Glomerular visceral epithelial cell (primary cell): ENCODE measurements around the gene NOL11.
"Not testable (repeated sequence)": the region's sequence is repeated elsewhere in the genome, so short reads cannot be mapped to it uniquely, and the experiment has no call there.

Experiments used
- DNase-seq: peaks from one replicate; pipeline ENCODE4 v3.0.0-alpha.2; 2016; ENCODE audit errors: extremely low spot score

The NOL11 gene

GRCh38 chr17:67708378-67708777 lies 9.4 kb upstream of the NOL11 start:
- no peak for DNase-seq

- no peak for DNase-seq
Measured at GRCh38 chr17:67711916-67712315, 5.8 kb upstream of the NOL11 start.

DNA sequence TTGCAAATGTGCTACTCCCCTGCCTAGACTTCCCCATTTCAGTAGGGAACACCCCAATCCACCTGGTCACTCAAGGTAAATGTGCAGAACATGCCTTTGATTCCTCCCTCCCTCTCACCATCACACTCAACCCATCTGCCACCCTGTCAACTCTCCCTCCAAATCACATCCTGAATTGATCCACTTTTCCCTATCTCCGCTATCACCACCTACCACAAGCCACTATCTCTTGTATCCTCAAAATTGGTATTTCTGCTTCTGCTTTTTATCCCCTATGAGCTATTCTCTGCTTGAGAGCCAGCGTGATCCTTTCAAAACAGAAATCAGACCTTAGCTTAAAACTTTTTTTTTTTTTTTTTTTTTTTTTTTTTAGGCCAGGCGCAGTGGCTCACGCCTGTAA lies 5.4 kb upstream of the NOL11 start:
- no peak for DNase-seq

DNA sequence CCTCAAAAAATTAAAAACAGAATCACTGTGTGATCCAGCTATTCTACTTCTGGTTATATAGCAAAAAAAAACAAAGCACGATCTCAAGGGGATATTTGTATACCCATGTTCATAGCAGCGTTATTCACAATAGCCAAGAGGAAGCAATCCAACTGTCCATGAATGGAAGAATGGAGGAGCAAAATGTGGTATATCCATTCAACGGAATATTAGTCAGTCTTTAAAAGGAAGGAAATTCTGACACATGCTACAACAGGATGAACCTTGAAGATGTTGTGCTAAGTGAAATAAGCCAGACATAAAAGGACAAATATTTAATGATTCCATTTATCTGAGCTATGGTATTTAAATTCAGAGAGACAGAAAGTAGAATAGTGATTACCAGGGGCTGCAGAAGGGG lies 4.6 kb upstream of the NOL11 start:
- no peak for DNase-seq

- DNase-seq = no peak
Measured at GRCh38 chr17:67716405-67716798, 1.3 kb upstream of the NOL11 start.

DNA sequence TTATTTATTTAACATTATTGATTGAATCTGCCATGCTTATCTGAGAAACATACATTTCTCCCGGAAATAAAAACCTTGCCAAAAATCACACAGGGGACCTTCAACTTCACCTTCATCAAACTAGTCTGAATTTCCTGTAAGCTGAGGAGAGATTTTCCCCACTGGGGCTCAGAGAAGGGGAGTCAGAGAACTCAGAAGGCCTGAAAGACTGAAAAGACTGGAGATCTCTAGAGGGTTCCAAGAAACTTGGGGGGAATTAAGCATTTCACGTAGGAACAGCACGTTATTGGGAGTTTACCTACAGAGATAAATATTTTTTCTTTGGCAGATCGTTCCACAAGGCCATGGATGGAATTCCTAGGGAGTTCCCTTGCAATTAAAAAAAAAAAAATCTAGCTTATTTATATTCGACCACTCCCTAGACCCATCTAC lies 528 bp upstream of the NOL11 start:
- no peak for DNase-seq

- DNase-seq = peak; percentile 46
Measured at GRCh38 chr17:67718325-67718941, 697 bp downstream of the NOL11 start.

DNA sequence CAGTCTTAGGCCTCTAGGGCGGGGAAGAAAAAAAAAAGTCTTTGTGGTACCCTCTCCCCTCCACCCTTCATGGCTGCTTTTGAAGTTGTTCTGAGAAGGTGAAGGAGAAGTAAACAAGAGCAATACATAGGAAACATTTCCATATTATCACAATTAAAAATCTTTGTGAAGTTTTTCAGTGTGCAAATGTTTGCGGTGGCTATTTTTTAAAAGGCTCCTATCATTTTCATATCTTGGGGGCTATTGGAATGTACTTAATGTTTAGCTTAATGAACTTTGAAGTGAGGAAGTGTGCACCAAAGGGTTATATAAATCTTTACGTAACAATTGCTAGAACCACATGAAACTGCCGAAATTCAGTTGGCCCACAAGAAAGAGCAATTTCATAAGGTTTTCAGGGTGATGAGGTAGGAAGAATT lies 7.6 kb downstream of the NOL11 start:
- no peak for DNase-seq

DNA sequence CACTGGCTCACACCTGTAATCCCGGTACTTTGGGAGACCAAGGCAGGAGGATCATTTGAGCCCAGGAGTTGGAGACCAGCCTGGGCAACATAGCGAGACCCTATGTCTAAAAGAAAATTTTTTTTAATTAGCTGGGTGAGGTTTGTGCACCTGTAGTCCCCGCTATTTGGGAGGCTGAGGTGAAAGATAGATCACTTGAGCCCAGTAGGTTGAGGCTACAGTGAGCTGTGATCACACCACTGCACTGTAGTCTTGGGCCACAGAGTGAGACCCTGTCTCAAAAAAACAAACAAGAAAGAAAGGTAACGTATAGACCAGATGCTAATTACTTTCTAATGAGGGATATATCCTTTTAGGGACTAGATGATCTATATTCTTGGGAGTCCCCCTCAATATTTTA lies 8.1 kb downstream of the NOL11 start:
- no peak for DNase-seq

- not testable (repeated sequence) for DNase-seq
Measured at GRCh38 chr17:67727152-67728039, 9.7 kb downstream of the NOL11 start.

GRCh38 chr17:67729903-67730302 lies 12.2 kb downstream of the NOL11 start:
- DNase-seq = no peak

DNA sequence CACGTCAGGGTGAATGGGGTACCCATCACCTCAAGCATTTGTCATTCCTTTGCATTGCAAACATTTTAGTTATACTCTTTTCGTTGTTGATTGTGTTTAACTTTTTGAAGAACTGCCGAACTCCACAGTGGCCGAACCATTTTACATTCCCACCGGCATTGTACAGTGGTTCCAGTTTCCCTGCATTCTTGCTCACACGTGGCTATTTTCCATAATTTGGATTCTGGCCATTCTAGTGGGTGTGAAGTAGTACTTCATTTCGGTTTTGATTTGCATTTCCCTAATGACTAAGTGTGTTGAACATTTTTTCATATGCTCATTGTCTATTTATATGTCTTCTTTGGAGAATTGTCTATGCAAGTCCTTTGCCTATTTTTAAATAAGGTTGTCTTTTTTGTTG lies 13.0 kb downstream of the NOL11 start:
- DNase-seq = no peak

DNA sequence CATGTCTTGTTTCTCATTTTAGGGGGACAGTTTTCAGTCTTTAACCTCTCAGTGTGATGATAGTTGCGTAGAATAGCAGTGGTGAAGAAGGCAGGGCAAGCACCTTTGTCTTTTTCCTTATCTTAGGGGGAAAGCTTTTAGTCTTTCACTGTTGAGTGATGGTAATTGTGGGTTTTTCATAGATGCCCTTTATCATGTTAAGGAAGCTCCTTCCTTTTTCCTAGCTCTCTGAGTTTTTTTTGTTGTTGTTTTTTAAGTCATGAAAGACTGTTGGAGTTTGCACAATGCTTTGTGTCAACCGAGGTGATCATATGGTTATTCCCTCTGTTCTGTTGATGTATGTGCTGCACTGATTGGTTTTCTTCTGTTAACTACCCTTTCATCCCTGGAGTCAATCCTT lies 15.7 kb downstream of the NOL11 start:
- no peak for DNase-seq

DNA sequence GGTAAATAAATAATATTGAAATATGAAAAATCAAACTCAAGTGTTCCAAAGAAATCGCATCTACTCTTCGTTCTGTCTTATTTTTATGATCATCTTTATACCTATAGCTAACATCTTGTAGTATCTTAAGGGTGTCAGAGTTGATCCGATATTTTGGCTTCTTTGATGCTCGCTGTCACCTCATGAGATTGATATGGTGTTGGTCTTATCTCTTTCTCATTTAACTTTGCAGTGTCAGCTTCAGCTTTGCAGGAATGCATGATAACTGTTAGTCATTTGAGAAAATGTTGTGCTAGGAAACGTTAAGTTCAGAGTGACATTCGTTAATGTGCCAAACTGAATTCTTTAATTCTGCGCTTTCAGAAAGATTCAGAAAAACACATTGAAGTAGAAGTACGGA lies 19.4 kb downstream of the NOL11 start:
- DNase-seq = no peak

DNA sequence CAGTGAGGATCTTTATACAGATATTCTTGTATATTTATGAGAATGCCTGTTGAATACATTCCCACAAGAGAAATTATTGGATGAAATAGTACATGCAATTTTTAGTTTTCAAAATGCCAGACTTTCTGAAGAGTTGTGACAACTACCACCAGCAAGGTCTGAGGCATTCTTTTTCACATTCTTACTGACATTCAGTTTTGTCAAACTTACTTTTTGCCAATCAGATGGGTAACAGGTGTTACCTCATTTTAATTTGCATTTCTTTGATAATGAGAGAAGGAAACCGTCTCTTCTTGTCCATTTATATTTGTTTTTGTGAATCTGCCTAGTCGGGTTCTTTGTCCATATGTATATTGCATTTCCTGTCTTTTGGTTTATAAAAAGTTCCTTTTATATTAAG lies 24.3 kb downstream of the NOL11 start:
- no peak for DNase-seq

GRCh38 chr17:67746704-67747571 lies 29.2 kb downstream of the NOL11 start:
- no peak for DNase-seq

GRCh38 chr17:67747681-67748235 lies 30.0 kb downstream of the NOL11 start:
- DNase-seq = no peak

- no peak for DNase-seq
Measured at GRCh38 chr17:67750067-67750466, 32.3 kb downstream of the NOL11 start.

DNA sequence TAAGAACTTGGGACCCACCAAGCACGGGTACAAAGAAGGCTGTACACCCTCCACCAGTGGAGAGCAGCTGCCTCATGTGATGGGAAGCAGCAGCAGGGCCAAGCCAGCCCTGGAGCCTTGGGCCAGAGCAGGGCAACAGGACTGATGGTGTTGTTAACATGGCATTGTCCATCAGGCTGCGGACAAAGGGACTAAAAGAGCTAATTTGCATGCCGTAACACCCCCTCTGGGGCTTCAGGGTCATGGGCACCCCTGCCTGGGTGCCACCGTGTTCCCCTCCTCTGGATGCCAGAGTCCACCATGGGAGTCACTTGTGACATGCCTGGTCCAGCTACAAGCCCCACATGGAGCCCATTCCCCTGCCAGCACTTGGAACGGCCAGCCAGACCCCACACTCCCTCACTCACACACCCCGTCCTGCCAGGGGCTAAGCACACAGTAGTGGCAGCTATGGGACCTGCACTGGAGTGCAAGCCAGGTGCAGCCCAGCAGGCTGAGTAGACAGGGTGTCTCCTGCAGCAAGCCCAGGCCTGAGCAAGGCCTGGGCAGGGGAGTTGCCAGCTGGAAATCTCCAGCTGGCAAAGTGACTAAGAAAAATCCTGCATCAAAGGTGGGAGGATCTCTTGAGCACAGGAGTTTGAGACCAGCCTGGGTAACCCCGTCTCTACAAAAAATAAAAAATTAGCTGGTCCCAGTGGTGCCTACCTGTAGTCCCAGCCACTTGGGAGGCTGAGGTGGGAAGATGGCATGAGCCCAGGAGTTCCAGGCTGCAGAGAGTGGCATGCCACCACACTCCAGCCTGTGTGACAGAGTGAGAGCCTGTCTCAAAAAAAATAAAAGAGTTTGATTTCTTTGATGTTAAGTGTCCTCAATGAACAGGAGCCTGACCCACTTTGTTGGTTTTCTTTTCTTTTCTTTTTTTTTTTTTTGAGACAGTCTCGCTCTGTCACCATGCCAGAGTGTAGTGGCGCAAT lies 33.7 kb downstream of the NOL11 start:
- DNase-seq = no peak

GRCh38 chr17:67752160-67752559 lies 34.4 kb downstream of the NOL11 start:
- not testable (repeated sequence) for DNase-seq

DNA sequence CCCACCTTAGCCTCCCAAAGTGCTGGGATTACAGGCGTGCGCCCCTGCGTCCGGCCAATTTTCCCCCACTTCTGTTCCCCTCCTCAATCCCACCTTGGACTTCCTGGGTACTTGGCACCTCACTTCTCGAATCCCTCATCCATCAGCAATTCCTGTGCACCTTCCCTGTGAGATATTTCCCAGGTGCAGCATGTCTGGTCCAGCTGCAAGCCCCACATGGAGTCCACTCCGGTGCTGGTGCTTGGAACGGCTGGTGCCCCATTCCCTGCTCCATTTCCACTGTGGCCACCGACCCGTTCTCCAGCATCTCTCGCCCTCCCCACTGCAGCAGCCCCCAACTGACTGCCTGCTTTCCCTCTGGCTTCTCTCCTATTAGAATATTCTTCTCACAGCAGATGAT lies 35.3 kb downstream of the NOL11 start:
- DNase-seq = no peak
